Occipital lobe (tissue), 2 donors: ENCODE measurements around the gene SCP2. TPM values are rescaled to one million over a fixed set of nuclear protein-coding genes. Genes with fewer than 3 reads are reported as not detected.
"Not testable (repeated sequence)": the region's sequence is repeated elsewhere in the genome, so short reads cannot be mapped to it uniquely, and the experiment has no call there.

Experiments
- DNase-seq: peaks from one replicate; lab custom pipeline; 2025; lab: John Stamatoyannopoulos, UW
- total RNA-seq: library from RNA; depleted of rRNA; stranded (reverse); fragments of >200 nt; gene quantifications from one replicate; pipeline ENCODE4 v1.2.3, GENCODE V29; 2014

SCP2 gene
- total RNA-seq, 1 donor from 2014 or later = 72.7 TPM

DNA sequence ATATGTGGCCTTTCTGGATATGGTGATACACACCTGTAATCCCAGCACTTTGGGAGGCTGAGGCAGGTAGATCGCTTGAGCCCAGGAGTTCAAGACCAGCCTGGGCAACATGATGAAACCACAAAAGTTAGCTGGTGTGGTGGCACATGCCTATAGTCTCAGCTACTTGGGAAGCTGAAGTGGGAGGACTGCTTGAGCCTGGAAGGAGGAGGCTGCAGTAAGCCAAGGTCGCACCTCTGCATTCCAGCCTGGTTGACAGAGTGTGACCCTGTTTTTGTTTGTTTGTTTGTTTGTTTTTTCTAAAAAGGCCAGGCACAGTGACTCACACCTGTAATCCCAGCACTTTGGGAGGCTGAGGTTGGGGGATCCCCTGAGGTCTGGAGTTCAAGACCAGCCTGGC is 42.2 kb downstream of the SCP2 start:
- not testable (repeated sequence) for DNase-seq

DNA sequence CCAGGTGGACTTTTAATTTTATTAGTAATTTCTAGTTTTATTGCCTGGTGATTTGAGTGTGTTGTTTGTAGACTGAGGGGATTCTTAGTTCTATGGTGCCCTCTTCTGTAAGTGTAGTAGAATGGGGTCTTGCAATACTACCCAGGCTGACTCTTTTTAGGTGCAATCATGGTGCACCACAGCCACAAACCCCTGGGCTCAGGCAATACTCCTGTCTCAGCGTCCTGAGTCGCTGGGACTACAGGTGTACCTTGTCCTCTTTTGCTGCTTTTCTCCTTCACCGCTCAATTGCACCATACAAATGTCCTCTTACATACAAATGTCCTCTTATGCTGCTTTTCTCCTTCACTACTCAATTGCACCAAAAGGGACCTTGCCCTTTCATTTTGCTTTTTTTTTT is 43.1 kb downstream of the SCP2 start:
- DNase-seq = no peak

DNA sequence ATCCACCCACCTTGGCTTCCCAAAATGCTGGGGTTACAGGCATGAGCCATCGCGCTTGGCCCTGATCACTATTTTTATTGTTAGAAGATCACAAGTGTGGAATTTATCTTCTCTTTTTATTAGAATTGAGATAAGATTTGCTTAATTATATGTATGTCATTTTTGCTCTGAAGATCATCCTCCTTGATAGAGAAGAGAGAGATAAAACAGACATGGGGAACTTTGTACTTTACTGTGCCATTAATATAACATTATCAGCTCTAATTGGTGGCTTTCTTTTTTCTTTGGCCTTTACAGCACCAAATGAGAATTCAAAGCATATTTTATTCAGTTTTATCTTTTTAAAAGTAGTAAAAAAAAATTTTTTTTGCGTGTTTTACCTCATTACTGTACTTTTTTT is 46.8 kb downstream of the SCP2 start:
- no peak for DNase-seq

DNA sequence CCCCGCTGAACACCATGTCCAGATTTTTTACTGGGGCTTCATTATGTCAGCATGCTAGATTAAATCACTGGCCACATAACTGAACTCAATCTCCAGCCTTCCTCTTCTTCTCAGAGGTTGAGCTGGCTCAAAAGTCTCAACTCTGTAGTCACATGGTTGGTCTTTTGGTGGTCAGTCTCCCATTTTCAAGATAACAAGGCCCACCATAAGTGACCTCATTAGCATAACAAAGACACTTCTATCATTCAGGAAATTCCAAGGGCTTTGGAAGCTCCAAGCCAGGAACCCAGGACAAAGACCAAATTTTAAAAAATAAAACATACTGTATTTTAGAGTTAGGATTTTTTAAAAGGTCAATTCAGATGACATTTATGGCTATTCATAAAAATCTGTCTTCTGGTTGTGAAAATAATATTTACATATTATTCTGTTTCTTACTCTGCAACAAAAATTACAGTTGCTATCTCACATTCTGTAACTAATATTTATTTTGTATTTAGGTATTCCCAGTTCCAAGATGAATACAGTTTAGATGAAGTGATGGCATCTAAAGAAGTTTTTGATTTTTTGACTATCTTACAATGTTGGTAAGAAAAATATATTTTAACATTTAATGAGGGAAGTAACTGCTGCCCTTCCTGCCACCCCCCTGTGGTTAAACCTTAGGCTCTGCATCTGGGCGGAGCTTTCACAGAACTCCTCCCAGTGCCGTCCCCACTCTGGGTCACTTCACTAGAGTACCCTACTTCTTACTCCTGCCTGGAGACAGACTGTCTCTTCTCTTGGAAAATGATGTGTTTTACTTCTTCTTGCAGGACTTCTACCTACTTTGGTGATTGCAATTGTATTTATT is 49.3 kb downstream of the SCP2 start:
- no peak for DNase-seq

DNA sequence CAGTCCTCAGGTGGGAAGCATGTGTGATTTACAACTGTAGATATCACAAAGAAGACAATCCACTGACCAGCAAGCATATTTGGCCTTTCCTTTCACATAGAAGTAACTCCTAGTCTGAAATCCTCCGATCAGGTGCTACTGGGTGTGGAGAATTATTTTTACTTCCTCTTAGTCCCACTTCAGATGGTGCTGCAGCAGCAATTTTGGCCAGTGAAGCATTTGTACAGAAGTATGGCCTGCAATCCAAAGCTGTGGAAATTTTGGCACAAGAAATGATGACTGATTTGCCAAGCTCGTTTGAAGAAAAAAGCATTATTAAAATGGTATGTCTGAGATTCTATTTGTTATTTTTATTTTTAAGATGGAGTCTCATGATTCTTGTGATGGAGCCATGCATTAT is 51.0 kb downstream of the SCP2 start:
- no peak for DNase-seq

DNA sequence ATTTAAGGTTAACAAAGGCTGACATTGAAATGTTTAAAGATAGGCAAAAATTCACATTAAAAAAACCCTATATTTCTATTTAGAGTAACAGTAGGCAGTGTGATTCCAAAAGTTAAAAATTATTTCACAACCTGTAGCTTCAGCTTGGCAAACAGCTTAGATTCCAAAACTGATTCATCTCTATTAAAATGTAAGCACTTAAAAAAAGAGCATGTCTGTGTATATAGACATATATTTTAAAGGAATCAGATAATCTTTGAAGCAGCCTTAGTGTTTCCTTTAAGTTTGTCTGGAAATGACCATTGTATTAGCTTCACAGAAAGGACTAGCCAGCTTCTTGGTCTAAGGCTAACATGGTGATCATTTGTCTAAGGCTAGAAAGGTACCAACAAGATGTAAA is 65.7 kb downstream of the SCP2 start:
- DNase-seq = not testable (repeated sequence)

DNA sequence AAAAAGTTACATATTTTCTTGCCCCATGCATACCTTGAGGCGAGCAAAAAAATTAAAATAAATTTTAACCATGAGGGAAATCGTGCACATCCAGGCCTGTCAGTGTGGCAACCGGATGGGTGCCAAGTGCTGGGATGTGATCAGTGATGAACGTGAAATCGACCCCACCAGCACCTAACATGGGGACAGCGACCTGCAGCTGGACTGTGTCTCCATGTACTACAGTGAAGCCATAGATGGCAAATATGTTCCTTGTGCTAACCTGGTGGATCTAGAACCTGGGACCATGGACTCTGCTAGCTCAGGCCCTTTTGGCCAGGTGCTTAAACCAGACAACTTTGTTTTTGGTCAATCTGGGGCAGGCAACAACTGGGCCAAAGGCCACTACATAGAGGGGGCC is 67.6 kb downstream of the SCP2 start:
- DNase-seq = no peak

DNA sequence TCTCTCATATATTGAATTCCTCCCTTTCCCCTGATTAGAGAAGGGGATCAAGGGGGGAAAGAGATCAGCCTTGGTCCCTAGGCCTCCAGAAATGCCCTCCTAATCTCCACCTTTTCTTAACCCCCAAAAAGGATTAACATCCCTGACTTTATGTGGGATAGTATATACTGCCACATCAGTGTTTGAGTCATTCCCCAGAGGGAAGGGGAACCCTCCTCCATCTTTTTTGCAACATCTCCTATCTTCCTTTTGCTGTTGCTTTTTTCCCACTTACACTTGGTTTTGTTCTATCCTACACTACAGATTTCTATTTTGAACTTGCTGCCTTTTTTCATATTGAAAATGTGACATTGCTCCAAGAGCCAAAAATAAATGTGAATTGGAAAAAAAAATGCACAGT is 69.6 kb downstream of the SCP2 start:
- DNase-seq = no peak

DNA sequence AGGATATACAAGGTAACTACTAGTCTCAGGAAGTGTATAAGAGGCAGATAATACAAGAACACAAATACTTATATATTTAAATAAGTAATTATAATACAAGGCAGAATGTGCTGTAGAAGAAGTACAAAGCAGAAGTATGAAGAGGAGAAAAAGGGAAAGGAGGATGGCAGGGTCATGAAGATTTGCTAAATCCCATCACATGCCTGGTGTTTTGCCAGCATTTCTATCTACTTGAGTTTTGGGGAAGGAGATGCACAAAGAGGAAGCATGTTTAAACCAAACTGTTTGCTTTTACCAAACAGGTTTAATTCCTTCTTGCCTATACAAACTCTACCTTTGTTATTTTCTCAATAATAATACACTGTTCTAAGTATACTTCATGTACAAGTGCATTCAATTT is 74.1 kb downstream of the SCP2 start:
- no peak for DNase-seq

DNA sequence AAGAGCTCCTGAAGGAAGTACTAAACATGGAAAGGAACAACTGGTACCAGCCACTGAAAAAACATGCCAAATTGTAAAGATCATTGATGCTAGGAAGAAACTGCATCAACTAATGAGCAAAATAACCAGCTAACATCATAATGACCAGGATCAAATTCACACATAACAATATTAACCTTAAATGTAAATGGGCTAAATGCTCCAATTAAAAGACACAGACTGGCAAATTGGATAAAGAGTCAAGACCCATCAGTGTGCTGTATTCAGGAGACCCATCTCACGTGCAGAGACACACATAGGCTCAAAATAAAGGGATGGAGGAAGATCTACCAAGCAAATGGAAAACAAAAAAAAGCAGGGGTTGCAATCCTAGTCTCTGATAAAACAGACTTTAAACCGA is 79.5 kb downstream of the SCP2 start:
- DNase-seq = not testable (repeated sequence)

DNA sequence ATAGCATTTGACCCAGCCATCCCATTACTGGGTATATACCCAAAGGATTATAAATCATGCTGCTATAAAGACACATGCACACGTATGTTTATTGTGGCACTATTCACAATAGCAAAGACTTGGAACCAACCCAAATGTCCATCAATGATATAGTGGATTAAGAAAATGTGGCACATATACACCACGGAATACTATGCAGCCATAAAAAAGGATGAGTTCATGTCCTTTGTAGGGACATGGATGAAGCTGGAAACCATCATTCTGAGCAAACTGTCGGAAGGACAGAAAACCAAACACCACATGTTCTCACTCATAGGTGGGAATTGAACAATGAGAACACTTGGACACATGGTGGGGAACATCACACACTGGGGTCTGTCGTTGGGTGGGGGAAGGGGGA is 83.2 kb downstream of the SCP2 start:
- DNase-seq = not testable (repeated sequence)

DNA sequence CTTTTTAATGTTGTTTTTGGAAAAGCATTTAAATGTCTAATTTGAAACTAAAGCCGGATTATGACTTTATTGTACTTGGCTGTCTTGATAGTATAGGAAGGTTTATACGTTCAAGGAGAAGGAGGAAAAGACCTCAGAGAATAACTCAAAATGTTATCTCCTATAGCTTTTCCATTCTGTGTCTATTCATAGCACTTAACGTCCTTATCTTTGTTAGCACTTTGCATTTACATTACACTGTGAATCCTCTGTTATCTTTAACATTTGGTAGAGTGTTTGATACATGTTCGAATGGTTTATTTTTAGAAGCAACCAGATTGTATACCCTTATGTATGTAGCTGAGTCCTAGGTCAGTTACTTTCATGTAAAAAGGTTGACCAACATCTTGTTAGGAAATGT is 84.1 kb downstream of the SCP2 start:
- DNase-seq = no peak

DNA sequence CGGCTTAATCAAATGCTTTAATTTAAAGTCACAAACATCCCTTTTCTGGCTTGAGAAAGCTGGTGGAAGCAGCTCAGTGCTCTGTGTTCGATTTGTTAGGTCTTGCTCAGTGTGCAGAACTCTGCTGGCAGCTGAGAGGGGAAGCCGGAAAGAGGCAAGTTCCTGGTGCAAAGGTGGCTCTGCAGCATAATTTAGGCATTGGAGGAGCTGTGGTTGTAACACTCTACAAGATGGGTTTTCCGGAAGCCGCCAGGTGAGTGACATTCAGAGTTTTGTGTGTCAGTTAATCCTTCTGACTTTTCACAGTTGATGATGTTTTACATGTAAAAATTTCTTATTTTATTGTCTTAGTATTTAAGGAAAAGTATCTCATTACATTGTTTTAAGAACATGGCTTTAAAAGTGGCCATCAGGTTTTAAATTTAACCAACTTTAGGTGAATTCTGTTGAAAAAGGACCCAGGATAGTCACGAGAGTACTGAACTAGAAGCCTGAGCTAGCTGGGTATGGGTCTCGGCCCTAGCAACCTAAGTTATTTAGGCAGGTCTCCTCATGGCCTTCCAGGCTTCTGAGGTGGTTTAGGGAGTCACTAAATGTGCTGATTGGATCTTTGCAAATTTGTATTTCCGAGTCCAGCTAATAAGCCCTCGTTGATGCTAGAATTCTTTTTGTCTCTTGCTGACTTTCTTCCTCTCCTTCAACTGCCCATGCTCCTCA is 87.9 kb downstream of the SCP2 start:
- peak; percentile 64 for DNase-seq

DNA sequence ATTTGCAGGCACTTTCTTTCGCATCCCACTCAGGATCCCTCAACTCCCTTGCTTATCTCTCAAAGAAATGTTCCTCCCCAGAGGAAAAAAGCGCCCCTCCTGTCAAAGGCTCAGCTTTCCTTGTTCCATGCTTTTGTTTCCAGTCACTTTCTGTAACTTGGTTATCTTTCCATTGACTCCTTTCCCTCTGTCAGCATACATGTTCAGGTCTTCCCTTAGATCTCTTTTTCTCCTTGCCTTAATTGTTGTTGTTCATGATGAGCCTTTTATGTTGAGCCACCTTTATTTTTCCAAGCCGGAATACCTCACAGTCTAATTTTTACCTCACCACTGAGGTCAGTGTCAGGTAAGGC is 88.4 kb downstream of the SCP2 start:
- DNase-seq = no peak

DNA sequence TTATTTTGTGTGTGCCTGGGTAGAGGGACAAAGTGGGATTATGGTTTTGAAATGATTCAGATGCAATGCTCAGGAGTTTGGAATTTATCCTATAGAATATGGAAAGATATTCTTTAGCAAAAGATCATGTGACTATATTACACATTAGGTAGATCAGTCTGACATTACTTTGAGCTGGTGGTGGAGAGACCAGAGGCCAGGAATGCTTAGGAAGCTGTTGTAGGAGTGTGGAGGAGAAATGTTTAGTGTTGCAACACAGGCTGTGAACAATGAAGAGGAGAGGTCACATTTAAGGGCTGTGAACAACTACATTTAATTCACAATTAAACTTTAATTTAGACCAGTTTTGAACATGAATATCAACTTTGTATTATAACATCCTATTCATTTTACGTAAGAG is 89.6 kb downstream of the SCP2 start:
- DNase-seq = no peak

DNA sequence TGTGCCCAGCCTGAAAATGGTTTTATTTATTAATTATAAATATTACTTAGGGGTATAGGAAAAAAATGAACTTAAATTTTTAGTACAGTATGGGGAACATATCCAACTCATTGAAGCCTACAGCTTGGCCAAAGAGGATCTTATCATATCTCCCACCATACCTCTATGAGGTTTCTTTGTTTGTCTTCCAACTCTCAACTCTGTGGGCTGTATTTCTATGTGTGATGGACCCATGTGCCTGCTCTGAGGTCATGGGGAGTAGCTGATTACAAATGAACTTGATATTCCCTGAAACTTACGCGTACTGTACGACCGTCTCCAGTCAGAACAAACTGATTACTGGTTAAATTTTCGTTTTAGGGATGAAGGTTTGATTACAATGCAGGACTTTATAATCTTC is 93.5 kb downstream of the SCP2 start:
- no peak for DNase-seq

DNA sequence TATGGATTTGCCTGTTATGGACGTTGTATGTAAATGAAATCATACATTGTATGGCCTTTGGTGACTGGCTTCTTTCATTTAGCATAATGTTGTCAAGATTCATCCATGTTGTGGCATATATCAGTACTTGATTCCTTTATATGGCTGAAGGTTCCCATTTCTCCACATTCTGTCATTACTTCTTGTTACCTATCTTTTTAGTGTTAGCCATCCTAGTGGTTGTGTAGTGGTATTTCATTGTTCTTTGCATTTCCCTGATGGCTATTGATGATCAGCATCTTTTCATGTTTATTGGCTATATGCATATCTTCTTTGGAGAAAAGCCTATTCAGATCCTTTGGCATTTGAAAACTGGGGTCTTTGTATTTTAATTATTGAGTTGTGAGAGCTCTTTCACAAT is 95.1 kb downstream of the SCP2 start:
- DNase-seq = no peak

DNA sequence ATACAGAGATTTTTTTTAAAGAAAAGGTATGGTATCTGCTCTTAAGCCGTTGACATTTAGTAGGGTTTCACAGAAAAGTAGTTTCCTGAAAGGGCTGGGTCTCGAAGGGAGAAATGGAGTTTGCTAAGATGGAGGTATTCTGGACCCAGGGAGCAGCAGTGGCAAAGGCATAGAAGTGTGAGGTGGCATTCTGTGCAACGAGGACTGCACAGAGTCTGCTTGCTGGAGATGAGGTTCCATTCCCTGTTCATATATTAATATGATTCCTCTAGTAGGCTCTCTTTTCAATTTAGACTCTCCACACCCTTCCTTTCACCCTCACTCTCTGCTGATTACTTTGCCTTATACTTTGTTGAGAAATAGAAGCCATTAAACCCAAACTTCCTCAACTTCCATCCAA is 96.5 kb downstream of the SCP2 start:
- DNase-seq = no peak

DNA sequence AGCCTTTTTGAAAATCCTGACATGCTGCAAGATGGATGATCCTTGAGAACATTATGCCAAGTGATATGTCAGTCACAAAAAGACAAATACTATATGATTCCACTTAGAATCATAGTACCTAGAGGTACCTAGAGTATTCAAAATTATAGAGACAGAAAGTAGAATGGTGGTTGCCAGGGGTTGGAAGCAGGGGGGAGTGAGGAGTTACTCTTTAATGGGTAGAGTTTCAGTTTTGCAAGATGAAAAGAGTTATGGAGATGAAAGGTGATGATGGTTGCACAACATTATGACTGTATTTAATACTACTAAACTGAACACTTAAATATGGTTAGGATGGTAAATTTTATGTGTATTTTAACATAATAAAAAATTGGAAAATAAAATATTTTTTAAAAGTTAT is 97.0 kb downstream of the SCP2 start:
- DNase-seq = no peak

DNA sequence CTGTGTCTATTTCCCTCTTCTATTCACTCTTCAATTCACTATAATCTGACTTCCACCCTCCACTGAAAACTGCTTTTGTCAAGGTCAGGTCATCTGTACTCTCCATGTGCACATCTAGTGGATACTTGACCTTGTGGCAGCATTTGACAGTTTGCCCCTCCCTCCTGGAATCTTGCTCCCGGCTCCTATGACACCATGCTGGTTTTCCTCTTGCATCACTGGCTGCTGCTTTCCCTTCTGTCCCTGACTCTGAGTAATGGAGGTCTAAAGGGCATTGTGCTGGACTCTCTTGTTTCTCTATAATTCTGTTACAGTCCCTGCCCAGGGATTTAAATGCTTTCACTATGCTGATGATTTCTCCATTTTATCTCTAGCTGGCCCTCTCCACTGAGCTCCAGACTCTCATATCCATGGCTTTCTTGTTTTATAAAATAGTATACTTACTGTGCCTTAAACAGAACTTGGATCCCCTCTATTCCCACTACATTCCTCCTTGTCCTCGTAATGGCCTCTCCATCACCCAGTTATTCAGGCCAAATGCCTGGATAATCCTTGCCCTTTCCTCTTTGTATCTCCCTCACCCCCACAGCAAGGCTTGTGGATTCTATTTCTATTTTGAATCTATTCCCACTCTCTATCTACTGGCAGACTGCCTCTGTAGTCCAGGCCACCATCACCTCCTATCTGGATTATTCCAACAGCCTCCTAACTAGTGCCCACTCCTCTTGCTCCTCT is 98.1 kb downstream of the SCP2 start:
- no peak for DNase-seq

DNA sequence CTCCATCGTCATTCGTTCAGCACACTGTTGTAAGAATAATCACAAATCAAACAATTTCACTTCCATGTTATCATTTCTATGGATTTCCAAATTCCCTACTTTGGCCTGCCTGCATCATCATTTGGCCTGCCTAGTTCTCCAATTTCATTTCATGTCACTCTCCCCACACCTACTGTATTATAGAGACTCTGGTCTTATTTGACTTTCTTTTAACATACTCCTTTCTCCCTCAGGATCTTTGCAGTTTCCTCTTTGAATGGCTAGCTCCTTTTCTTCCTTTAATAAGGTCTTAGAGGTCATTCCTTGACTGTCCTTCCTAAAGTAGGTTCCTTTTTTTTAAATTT is 98.7 kb downstream of the SCP2 start:
- no peak for DNase-seq

DNA sequence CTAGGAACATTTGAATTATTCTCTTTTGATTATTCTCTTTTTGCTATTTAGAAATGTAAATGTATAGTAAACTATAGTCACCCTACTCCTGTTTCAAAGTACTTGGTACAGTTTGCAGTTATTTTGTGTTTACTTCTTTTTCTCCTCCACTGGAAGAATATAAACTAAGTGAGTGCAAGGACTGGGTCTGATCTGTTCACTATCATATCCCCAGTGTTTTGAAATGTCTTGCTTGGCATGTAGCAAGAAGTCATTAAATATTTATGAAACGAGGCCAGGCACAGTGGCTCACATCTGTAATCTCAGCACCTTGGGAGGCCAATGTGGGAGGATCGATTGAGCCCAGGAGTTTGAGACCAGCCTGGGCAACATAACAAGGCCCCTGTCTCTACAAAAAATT is 99.2 kb downstream of the SCP2 start:
- DNase-seq = no peak

DNA sequence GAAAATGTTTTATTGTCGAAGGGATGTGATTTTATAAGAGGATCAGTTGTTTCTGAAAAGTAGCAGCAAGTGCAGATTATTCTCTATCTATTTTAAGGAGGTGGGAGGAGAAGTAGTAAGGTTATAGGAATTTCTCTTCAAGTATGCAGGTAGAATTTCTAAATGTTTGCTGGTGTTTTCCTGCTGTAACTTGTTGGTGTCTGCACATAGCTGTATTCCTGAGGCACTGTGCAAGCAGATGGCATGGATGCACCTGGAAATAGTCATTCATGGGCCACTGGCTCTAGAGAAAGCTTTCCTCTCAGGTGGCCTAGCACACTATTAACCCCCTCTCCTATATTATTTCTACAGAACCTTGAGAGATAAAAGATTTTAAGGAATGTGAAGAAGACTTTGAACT is 104.7 kb downstream of the SCP2 start:
- DNase-seq = no peak
